Measurements from ENCODE around the gene ESRRA. TPM values are rescaled to one million over a fixed set of nuclear protein-coding genes. Genes with fewer than 3 reads are reported as not detected.

The ESRRA gene
- total and polyA plus RNA-seq, 2 of the 13 experiments (the other 11 are each of a cell fraction or from before 2014, with no cell fraction given): 18.1 to 36.3 TPM

DNA sequence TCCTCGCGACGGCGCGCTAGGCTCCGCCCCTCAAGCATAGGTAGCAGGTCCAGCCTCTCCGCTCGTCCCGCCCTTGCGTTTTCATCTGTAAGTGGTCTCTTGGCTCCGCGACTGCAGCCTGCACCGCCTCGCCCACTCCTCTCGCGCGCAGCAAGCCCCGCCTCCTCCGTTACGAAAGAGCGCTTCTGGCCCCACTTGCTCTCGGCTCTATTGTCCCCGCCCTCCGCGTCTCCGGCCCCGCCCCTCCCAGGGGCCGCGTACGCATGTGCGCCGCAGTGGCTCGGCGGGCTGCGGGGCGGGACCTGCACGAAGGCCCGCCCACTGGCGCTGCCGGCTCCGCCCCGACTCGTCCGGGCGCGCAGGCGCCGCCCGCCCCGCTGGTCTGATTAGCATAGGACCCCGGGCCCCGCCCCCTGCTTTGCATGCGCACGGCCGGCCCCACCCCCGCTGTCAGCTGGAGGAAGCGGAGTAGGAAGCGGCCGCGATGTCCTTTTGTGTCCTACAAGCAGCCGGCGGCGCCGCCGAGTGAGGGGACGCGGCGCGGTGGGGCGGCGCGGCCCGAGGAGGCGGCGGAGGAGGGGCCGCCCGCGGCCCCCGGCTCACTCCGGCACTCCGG is at the start of gene ESRRA (continued):
- TF ChIP-seq MEF2D (CRISPR knock-in tag; IDR thresholded peaks at IDR 0.05) (0 out of 2 replicates have a peak, but pooled peaks have one; percentile 1), ONECUT2 (CRISPR knock-in tag; IDR thresholded peaks at IDR 0.05) (no peak), ZNF629 (CRISPR knock-in tag; conservative IDR thresholded peaks at IDR 0.05) (no peak), RBFOX2 (IDR thresholded peaks at IDR 0.05; ENCODE audit: low read depth, low read length) (peak; percentile 43), SRSF9 (IDR thresholded peaks at IDR 0.05; ENCODE audit: borderline replicate concordance, insufficient read depth, low read depth, low read length, poor library complexity, severe bottlenecking) (no peak), ZNF605 (CRISPR knock-in tag; IDR thresholded peaks at IDR 0.05) (no peak), NCOA5 (CRISPR knock-in tag; IDR thresholded peaks at IDR 0.05) (no peak), NPAS2 (CRISPR knock-in tag; IDR thresholded peaks at IDR 0.05; ENCODE audit: borderline replicate concordance) (no peak), ZNF782 (CRISPR knock-in tag; IDR thresholded peaks at IDR 0.05; ENCODE audit: borderline replicate concordance) (no peak), SIX1 (CRISPR knock-in tag; IDR thresholded peaks at IDR 0.05; ENCODE audit: borderline replicate concordance) (no peak), TOE1 (CRISPR knock-in tag; IDR thresholded peaks at IDR 0.05) (no peak), ARID2 (CRISPR knock-in tag; IDR thresholded peaks at IDR 0.05; ENCODE audit: borderline replicate concordance) (no peak), ZNF530 (CRISPR knock-in tag; IDR thresholded peaks at IDR 0.05; ENCODE audit: low read depth) (no peak), TCF7L2 (IDR thresholded peaks at IDR 0.05; ENCODE audit: low read depth, low read length) (no peak), ZNF431 (CRISPR knock-in tag; IDR thresholded peaks at IDR 0.05; ENCODE audit: borderline replicate concordance, low read depth) (no peak), ZNF567 (CRISPR knock-in tag; IDR thresholded peaks at IDR 0.05; ENCODE audit: borderline replicate concordance) (no peak), ZNF776 (CRISPR knock-in tag; IDR thresholded peaks at IDR 0.05) (no peak)
- TF ChIP-seq, protein P1, sequence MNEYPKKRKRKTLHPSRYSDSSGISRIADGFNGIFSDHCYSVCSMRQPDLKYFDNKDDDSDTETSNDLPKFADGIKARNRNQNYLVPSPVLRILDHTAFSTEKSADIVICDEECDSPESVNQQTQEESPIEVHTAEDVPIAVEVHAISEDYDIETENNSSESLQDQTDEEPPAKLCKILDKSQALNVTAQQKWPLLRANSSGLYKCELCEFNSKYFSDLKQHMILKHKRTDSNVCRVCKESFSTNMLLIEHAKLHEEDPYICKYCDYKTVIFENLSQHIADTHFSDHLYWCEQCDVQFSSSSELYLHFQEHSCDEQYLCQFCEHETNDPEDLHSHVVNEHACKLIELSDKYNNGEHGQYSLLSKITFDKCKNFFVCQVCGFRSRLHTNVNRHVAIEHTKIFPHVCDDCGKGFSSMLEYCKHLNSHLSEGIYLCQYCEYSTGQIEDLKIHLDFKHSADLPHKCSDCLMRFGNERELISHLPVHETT (CRISPR knock-in tag; conservative IDR thresholded peaks at IDR 0.05): peak; percentile 7; the same call in 1 of the 2 replicates
- TF ChIP-seq, protein P2, sequence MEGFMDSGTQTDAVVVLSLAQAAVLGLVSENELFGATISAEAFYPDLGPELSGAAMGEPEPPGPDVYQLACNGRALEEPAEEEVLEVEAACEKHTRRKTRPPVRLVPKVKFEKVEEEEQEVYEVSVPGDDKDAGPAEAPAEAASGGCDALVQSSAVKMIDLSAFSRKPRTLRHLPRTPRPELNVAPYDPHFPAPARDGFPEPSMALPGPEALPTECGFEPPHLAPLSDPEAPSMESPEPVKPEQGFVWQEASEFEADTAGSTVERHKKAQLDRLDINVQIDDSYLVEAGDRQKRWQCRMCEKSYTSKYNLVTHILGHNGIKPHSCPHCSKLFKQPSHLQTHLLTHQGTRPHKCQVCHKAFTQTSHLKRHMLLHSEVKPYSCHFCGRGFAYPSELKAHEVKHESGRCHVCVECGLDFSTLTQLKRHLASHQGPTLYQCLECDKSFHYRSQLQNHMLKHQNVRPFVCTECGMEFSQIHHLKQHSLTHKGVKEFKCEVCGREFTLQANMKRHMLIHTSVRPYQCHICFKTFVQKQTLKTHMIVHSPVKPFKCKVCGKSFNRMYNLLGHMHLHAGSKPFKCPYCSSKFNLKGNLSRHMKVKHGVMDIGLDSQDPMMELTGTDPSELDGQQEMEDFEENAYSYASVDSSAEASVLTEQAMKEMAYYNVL (CRISPR knock-in tag; IDR thresholded peaks at IDR 0.05; ENCODE audit: borderline replicate concordance): no peak
- TF ChIP-seq, protein P3, sequence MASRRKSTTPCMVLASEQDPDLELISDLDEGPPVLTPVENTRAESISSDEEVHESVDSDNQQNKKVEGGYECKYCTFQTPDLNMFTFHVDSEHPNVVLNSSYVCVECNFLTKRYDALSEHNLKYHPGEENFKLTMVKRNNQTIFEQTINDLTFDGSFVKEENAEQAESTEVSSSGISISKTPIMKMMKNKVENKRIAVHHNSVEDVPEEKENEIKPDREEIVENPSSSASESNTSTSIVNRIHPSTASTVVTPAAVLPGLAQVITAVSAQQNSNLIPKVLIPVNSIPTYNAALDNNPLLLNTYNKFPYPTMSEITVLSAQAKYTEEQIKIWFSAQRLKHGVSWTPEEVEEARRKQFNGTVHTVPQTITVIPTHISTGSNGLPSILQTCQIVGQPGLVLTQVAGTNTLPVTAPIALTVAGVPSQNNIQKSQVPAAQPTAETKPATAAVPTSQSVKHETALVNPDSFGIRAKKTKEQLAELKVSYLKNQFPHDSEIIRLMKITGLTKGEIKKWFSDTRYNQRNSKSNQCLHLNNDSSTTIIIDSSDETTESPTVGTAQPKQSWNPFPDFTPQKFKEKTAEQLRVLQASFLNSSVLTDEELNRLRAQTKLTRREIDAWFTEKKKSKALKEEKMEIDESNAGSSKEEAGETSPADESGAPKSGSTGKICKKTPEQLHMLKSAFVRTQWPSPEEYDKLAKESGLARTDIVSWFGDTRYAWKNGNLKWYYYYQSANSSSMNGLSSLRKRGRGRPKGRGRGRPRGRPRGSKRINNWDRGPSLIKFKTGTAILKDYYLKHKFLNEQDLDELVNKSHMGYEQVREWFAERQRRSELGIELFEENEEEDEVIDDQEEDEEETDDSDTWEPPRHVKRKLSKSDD (CRISPR knock-in tag; IDR thresholded peaks at IDR 0.05; ENCODE audit: low read depth): no peak
